HCT116 (cell line): ENCODE results near the gene ADRM1. TPM values are rescaled to one million over a fixed set of nuclear protein-coding genes. Genes with fewer than 3 reads are reported as not detected.

Experiments
- ATAC-seq: fragments of 200-7000 bp; cut with Tn5 transposase; 2 replicates; pipeline ENCODE4 v1.9.1; 2020; ENCODE audit warnings: mild to moderate bottlenecking, moderate library complexity
- BruUV-seq: library from RNA; stranded (reverse); fragments of 400-500 nt; replicated peaks from 2 replicates; lab custom pipeline; 2021; lab: Mats Ljungman, UMichigan
- CTCF ChIA-PET: fragments of 300-600 bp; sonication (Branson Sonifier 250); formaldehyde crosslinking; loops from one replicate; lab custom pipeline; 2021; ENCODE audit warnings: antibody characterized with exemption; lab: Charles Lee
- POLR2A ChIA-PET: fragments of 300-600, 350-600 bp; sonication (Branson Sonifier 250); formaldehyde crosslinking; loops from one replicate; lab custom pipeline; 2021; ENCODE audit warnings: antibody characterized with exemption; lab: Charles Lee
- RAD21 ChIA-PET, 2 experiments: fragments of 300-600 bp; sonication (Branson Sonifier 250); formaldehyde crosslinking; loops; one replicate each; lab custom pipeline; 2023; ENCODE audit warnings: low total read pairs in 2 of 2; ENCODE audit not compliant: uncharacterized antibody in 2 of 2, unreplicated experiment in 2 of 2, low non-redundant PET in 1 of 2; lab: Charles Lee
- DNase-seq: peaks from one replicate; pipeline ENCODE4 v3.0.0-alpha.2; 2010; ENCODE audit warnings: low read depth, low spot score
- H2AFZ ChIP-seq: fragments of 200-600 bp; shearing (Covaris generic), sonication (generic); 2 replicates; pipeline ENCODE4 v1.6.1; 2017; ENCODE audit warnings: low read depth, mixed run types, mixed read lengths, antibody characterized with exemption, low read length; ENCODE audit not compliant: poor library complexity, severe bottlenecking
- H3K27ac ChIP-seq: 2 replicates; pipeline ENCODE4 v1.5.1; 2012; ENCODE audit warnings: low read depth, low read length
- H3K27me3 ChIP-seq: fragments of 200-600 bp; sonication (generic); 2 replicates; pipeline ENCODE4 v1.6.1; 2016; ENCODE audit warnings: mixed run types, low read length, mixed read lengths; ENCODE audit not compliant: insufficient read depth
- H3K36me3 ChIP-seq, 2 experiments: fragments of 200-500 bp in 1 of 2; fragments of 200-600 bp in 1 of 2; sonication (Bioruptor generic) in 1 of 2; sonication (generic) in 1 of 2; 2 replicates each; pipeline versions ENCODE4 v1.5.1 to v1.6.1; 2014 to 2016; ENCODE audit warnings: low read length in 2 of 2, inconsistent platforms in 1 of 2, mixed read lengths in 1 of 2, mixed run types in 1 of 2; ENCODE audit not compliant: insufficient read depth in 2 of 2, control insufficient read depth in 1 of 2
- H3K4me1 ChIP-seq, 2 experiments: fragments of 200-600 bp in 1 of 2; sonication (generic) in 1 of 2; 2 replicates each; pipeline versions ENCODE4 v1.5.1 to v1.6.1; 2012 to 2017; ENCODE audit warnings: low read length in 2 of 2, inconsistent platforms in 1 of 2, mild to moderate bottlenecking in 1 of 2, mixed read lengths in 1 of 2, mixed run types in 1 of 2, moderate library complexity in 1 of 2; ENCODE audit not compliant: insufficient read depth in 2 of 2, control insufficient read depth in 1 of 2
- H3K4me2 ChIP-seq: fragments of 200-600 bp; sonication (generic); 2 replicates; pipeline ENCODE4 v1.6.1; 2017; ENCODE audit warnings: mixed run types, low read length, mixed read lengths
- H3K4me3 ChIP-seq, 2 experiments: fragments of 200-600 bp in 1 of 2; sonication (generic) in 1 of 2; replicated peaks in 1 of 2; 2 replicates each; pipeline ENCODE4 v1.5.1; 2011 to 2016; ENCODE audit warnings: low read length in 2 of 2, control low read depth in 1 of 2, low read depth in 1 of 2, mild to moderate bottlenecking in 1 of 2, mixed read lengths in 1 of 2, mixed run types in 1 of 2
- H3K79me2 ChIP-seq: fragments of 200-600 bp; sonication (generic); 2 replicates; pipeline ENCODE4 v1.6.1; 2017; ENCODE audit warnings: mild to moderate bottlenecking, mixed run types, low read length, moderate library complexity, mixed read lengths; ENCODE audit not compliant: insufficient read depth
- H3K9ac ChIP-seq: fragments of 200-600 bp; sonication (generic); 2 replicates; pipeline ENCODE4 v1.6.1; 2016; ENCODE audit warnings: low read length, mixed read lengths
- H3K9me2 ChIP-seq: fragments of 200-600 bp; sonication (generic), shearing (Covaris generic); 2 replicates; pipeline ENCODE4 v1.6.1; 2017; ENCODE audit warnings: mixed run types, mild to moderate bottlenecking, moderate library complexity; ENCODE audit not compliant: insufficient read depth
- H3K9me3 ChIP-seq, 2 experiments: fragments of 200-500 bp in 1 of 2; fragments of 200-600 bp in 1 of 2; sonication (Bioruptor generic) in 1 of 2; sonication (generic) in 1 of 2; 2 replicates each; pipeline ENCODE4 v1.6.1; 2014 to 2017; ENCODE audit warnings: low read length in 2 of 2, mixed read lengths in 2 of 2, inconsistent platforms in 1 of 2, low read depth in 1 of 2, mild to moderate bottlenecking in 1 of 2, mixed run types in 1 of 2, moderate library complexity in 1 of 2; ENCODE audit not compliant: control insufficient read depth in 1 of 2, insufficient read depth in 1 of 2
- H4K20me1 ChIP-seq: fragments of 200-600 bp; sonication (generic), shearing (Covaris generic); 2 replicates; pipeline ENCODE4 v1.6.1; 2017; ENCODE audit warnings: mixed run types, mild to moderate bottlenecking, moderate library complexity; ENCODE audit not compliant: insufficient read depth
- CEBPB ChIP-seq: IDR thresholded peaks from 2 replicates; pipeline ENCODE4 v1.6.1; 2012; ENCODE audit warnings: low read depth
- ELF1 ChIP-seq: IDR thresholded peaks from 2 replicates; pipeline ENCODE4 v1.6.1; 2012; ENCODE audit warnings: low read depth, borderline replicate concordance
- FOSL1 ChIP-seq: IDR thresholded peaks from 2 replicates; pipeline ENCODE4 v1.6.1; 2012; ENCODE audit warnings: low read depth
- POLR2AphosphoS5 ChIP-seq: IDR thresholded peaks from 2 replicates; pipeline ENCODE4 v1.6.1; 2011; ENCODE audit warnings: mild to moderate bottlenecking, low read depth, low read length, moderate library complexity
- REST ChIP-seq: IDR thresholded peaks from 2 replicates; pipeline ENCODE4 v1.6.1; 2012; ENCODE audit warnings: low read depth
- intact Hi-C: fragments of 100-400 bp; cut with micrococcal nuclease; formaldehyde crosslinking; loops from 2 replicates; pipeline ENCODE4 v1.10.0; 2022
- total RNA-seq: library from RNA; stranded (reverse); gene quantifications from one replicate; pipeline ENCODE4 v1.2.1, GENCODE V29; 2021; ENCODE audit not compliant: unreplicated experiment

The ADRM1 gene
- total RNA-seq, 1 experiment from 2014 or later = 158 TPM

DNA sequence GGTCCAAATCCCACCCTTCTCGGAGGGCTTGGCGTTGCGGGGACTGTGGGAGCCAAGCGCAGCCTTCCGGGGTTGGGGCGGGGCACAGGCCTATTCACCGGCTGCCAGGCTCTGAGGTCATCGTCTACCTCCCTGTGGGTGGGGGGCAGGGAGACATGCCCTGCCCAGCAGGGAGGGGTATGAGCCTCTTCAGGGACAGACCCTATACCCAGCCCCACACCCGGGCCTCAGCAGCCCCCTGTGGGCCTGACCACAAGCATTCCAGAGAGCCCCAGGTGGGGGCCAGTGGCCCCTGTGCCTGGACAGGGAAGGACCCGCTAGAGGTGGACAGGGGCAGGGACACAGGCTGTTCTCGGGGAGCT, 52.7 kb downstream of the ADRM1 start:
- peak overlapping the region; percentile 30; the same call in 1 of the 2 replicates for H3K4me2 ChIP-seq
- DNase-seq (no peak), ATAC-seq (no peak)
- H3K27me3 ChIP-seq = no peaks in the 10 kb centered on the region
- no peaks in the 10 kb centered on the region for H4K20me1 ChIP-seq
- no peak overlapping the region for H3K9ac ChIP-seq
- H3K27ac ChIP-seq = peak overlapping the region; percentile 91; the same call in 1 of the 2 replicates
- ChIA-PET POLR2A (interaction anchor here (1.9 kb wide), 1 partner anchor 13 kb away, joined by 4 read pairs; no protein-coding TSS in a partner anchor), CTCF (no interaction called here), RAD21 (no interaction called here)
- H3K79me2 ChIP-seq = peaks cover 80% of the 10 kb centered on the region
- BruUV-seq = no TSS peak
- TF ChIP-seq REST (no peak), FOSL1 (no peak), ELF1 (no peak), CEBPB (no peak), POLR2AphosphoS5 (no peak)
- H2AFZ ChIP-seq = no peak overlapping the region
- H3K36me3 ChIP-seq = peaks cover 3 to 25% of the 10 kb centered on the region in 2 experiments; a peak in 2 of 4 replicates
- intact Hi-C loops = no loop called here
- no peaks in the 10 kb centered on the region for H3K9me3 ChIP-seq
- no peaks in the 10 kb centered on the region for H3K9me2 ChIP-seq
- no peak overlapping the region for H3K4me3 ChIP-seq
- H3K4me1 ChIP-seq = peaks cover 59 to 89% of the 10 kb centered on the region in 2 experiments
